CD4-positive, alpha-beta T cell (primary cell): ENCODE results near the gene PHF12. TPM values are rescaled to one million over a fixed set of nuclear protein-coding genes. Genes with fewer than 3 reads are reported as not detected.

Experiments used
- ATAC-seq: fragments of 200-7000 bp; cut with Tn5 transposase; one replicate; pipeline ENCODE4 v1.10.0; 2022; ENCODE audit warnings: mild to moderate bottlenecking; ENCODE audit not compliant: poor library complexity
- CTCF ChIA-PET: fragments of 350-600 bp; sonication (Branson Sonifier 250); formaldehyde crosslinking; loops from one replicate; lab custom pipeline; 2021; ENCODE audit warnings: antibody characterized with exemption, inconsistent platforms; lab: Charles Lee
- POLR2A ChIA-PET: fragments of 350-600 bp; sonication (Branson Sonifier 250); formaldehyde crosslinking; loops from one replicate; lab custom pipeline; 2021; ENCODE audit warnings: antibody characterized with exemption, inconsistent platforms; lab: Charles Lee
- DNase-seq, 14 experiments: peaks; one replicate each; pipeline ENCODE4 v3.0.0-alpha.2; 2013 to 2020; ENCODE audit warnings: mixed read lengths in 2 of 14
- H3K27ac ChIP-seq, 2 donors: one replicate each; pipeline versions ENCODE4 v1.5.1 to v1.7.0; 2013; ENCODE audit warnings: low read length in 2 of 2, low read depth in 1 of 2, mild to moderate bottlenecking in 1 of 2
- H3K27me3 ChIP-seq, 2 experiments: 1 replicate in 1 of 2; 2 replicates in 1 of 2; pipeline versions ENCODE4 v1.6.1 to v1.7.0; 2013; ENCODE audit warnings: low read length in 2 of 2, control low read depth in 1 of 2, mild to moderate bottlenecking in 1 of 2, moderate library complexity in 1 of 2; ENCODE audit not compliant: insufficient read depth in 2 of 2, control insufficient read depth in 1 of 2
- H3K36me3 ChIP-seq: one replicate; pipeline ENCODE4 v1.6.1; 2013; ENCODE audit warnings: low read length, control low read depth; ENCODE audit not compliant: insufficient read depth
- H3K4me1 ChIP-seq: one replicate; pipeline ENCODE4 v1.6.1; 2013; ENCODE audit warnings: low read length, control low read depth; ENCODE audit not compliant: insufficient read depth
- H3K4me3 ChIP-seq: one replicate; pipeline ENCODE4 v1.5.1; 2013; ENCODE audit warnings: mild to moderate bottlenecking, low read length, moderate library complexity
- H3K9me3 ChIP-seq, 2 experiments: 1 replicate in 1 of 2; 2 replicates in 1 of 2; pipeline versions ENCODE4 v1.6.1 to v1.7.0; 2013; ENCODE audit warnings: low read length in 2 of 2, mild to moderate bottlenecking in 2 of 2, control low read depth in 1 of 2, moderate library complexity in 1 of 2; ENCODE audit not compliant: control insufficient read depth in 1 of 2, insufficient read depth in 1 of 2
- H3K27ac Mint-ChIP-seq: one replicate; pipeline ENCODE4 v1.8.0; 2020; ENCODE audit warnings: mixed read lengths
- H3K27me3 Mint-ChIP-seq: one replicate; pipeline ENCODE4 v1.8.0; 2021; ENCODE audit warnings: mixed read lengths
- H3K36me3 Mint-ChIP-seq: one replicate; pipeline ENCODE4 v1.8.0; 2021; ENCODE audit warnings: low read depth, mixed read lengths
- H3K4me1 Mint-ChIP-seq: one replicate; pipeline ENCODE4 v1.8.0; 2021; ENCODE audit warnings: low read depth, mixed read lengths
- H3K4me3 Mint-ChIP-seq: one replicate; pipeline ENCODE4 v1.8.0; 2020; ENCODE audit warnings: mild to moderate bottlenecking, mixed read lengths
- H3K9me3 Mint-ChIP-seq: one replicate; pipeline ENCODE4 v1.8.0; 2020; ENCODE audit warnings: mixed read lengths
- CTCF ChIP-seq: fragments of 200-600 bp; IDR thresholded peaks from one replicate; pipeline ENCODE4 v1.8.0; 2022; ENCODE audit warnings: antibody characterized with exemption, mild to moderate bottlenecking
- intact Hi-C, 2 experiments: fragments of 100-400 bp; cut with DNase I in 1 of 2; cut with micrococcal nuclease in 1 of 2; formaldehyde crosslinking; loops; one replicate each; pipeline versions ENCODE4 v1.15.1 to v1.9.0; 2023 to 2025; cut with DNase I, micrococcal nuclease
- total RNA-seq, 174 experiments: library from RNA in 2 of 174; stranded (reverse) in 2 of 174; gene quantifications; one replicate each; pipeline ENCODE4 v1.2.3 and lab custom pipeline; 2021 to 2026

Gene PHF12
- total RNA-seq, 2 experiments from 2014 or later = 232 to 247 TPM

- DNase-seq (no peak), ATAC-seq (no peak)
- H3K9me3 Mint-ChIP-seq = no peaks in the 10 kb centered on the region
Observed at GRCh38 chr17:28963841-28964240, 12.5 kb upstream of the PHF12 start.

GRCh38 chr17:28963055-28963611, 11.8 kb upstream of the PHF12 start:
- no peak overlapping the region for H3K27ac Mint-ChIP-seq
- peaks cover 9% of the 10 kb centered on the region for H3K27me3 Mint-ChIP-seq
- POLR2A ChIA-PET = no interaction called here
- Histone ChIP-seq H3K4me1 (peaks cover 3% of the 10 kb centered on the region), H3K27ac (no peak overlapping the region), H3K4me3 (no peak overlapping the region), H3K27me3 (peaks cover 0 to 7% of the 10 kb centered on the region in 2 experiments), H3K36me3 (no peaks in the 10 kb centered on the region), H3K9me3 (no peaks in the 10 kb centered on the region)
- TF ChIP-seq CTCF = no peak
- H3K36me3 Mint-ChIP-seq = no peaks in the 10 kb centered on the region
- DNase-seq (no peak), ATAC-seq (no peak)
- H3K4me3 Mint-ChIP-seq = no peak overlapping the region
- CTCF ChIA-PET = interaction anchor here (0.6 to 3.6 kb wide), 4 partner anchors 10 to 201 kb away, joined by 3 to 36 read pairs (median 4); no protein-coding TSS in a partner anchor
- intact Hi-C loops = loop anchor here in 1 of 2 experiments (10.0 kb wide), 1 partner anchor 222 kb away; the partner anchor contains the start of gene MYO18A
- H3K9me3 Mint-ChIP-seq = no peaks in the 10 kb centered on the region
- H3K4me1 Mint-ChIP-seq = no peaks in the 10 kb centered on the region

More at GRCh38 chr17:28963841-28964240, 12.5 kb upstream of the PHF12 start:
- Mint-ChIP-seq H3K27me3 (peaks cover 9% of the 10 kb centered on the region), H3K27ac (no peak overlapping the region), H3K4me1 (no peaks in the 10 kb centered on the region), H3K4me3 (no peak overlapping the region), H3K36me3 (no peaks in the 10 kb centered on the region)
- H3K27ac ChIP-seq = no peak overlapping the region
- H3K36me3 ChIP-seq = no peaks in the 10 kb centered on the region
- H3K9me3 ChIP-seq = no peaks in the 10 kb centered on the region
- peaks cover 3% of the 10 kb centered on the region for H3K4me1 ChIP-seq
- no peak overlapping the region for H3K4me3 ChIP-seq
- peaks cover 0 to 7% of the 10 kb centered on the region in 2 experiments for H3K27me3 ChIP-seq
- no peak for TF ChIP-seq CTCF
- intact Hi-C loops = loop anchor here in 1 of 2 experiments (10.0 kb wide), 1 partner anchor 221 kb away; the partner anchor contains the start of gene MYO18A
- ChIA-PET POLR2A (no interaction called here), CTCF (interaction anchor here (1.4 to 3.6 kb wide), 2 partner anchors 10 to 153 kb away, joined by 6 to 36 read pairs; no protein-coding TSS in a partner anchor)

GRCh38 chr17:28961391-28961790, 10.1 kb upstream of the PHF12 start:
- Mint-ChIP-seq H3K4me1 (no peaks in the 10 kb centered on the region), H3K36me3 (no peaks in the 10 kb centered on the region), H3K9me3 (no peaks in the 10 kb centered on the region), H3K27me3 (peaks cover 9% of the 10 kb centered on the region), H3K27ac (no peak overlapping the region), H3K4me3 (no peak overlapping the region)
- ATAC-seq (no peak), DNase-seq (no peak)
- peaks cover 0 to 7% of the 10 kb centered on the region in 2 experiments for H3K27me3 ChIP-seq
- ChIA-PET POLR2A (interaction anchor here (0.6 kb wide), 1 partner anchor 207 kb away, joined by 4 read pairs; no protein-coding TSS in a partner anchor), CTCF (no interaction called here)
- no peak for TF ChIP-seq CTCF
- no peaks in the 10 kb centered on the region for H3K36me3 ChIP-seq
- H3K9me3 ChIP-seq = no peaks in the 10 kb centered on the region
- intact Hi-C loops = loop anchor here in 1 of 2 experiments (10.0 kb wide), 1 partner anchor 223 kb away; the partner anchor contains the start of gene MYO18A
- no peak overlapping the region for H3K27ac ChIP-seq
- H3K4me1 ChIP-seq = peaks cover 3% of the 10 kb centered on the region
- no peak overlapping the region for H3K4me3 ChIP-seq
